GM12865 (cell line): ENCODE data around the gene COA1.

Experiments
- DNase-seq: peaks from one replicate; pipeline ENCODE4 v3.0.0; 2010; ENCODE audit warnings: low read depth
- H3K4me3 ChIP-seq: 2 replicates; pipeline ENCODE4 v1.5.1; 2011; ENCODE audit warnings: mild to moderate bottlenecking, low read depth, low read length, control low read depth
- CTCF ChIP-seq: IDR thresholded peaks from 2 replicates; pipeline ENCODE4 v1.5.1; 2011; ENCODE audit warnings: low read length, control low read depth, low read depth, inconsistent platforms; ENCODE audit not compliant: insufficient read depth; ENCODE audit errors: missing control alignments

Gene COA1

GRCh38 chr7:43618073-43618472 is 111.2 kb downstream of the COA1 start:
- TF ChIP-seq CTCF, result no peak

GRCh38 chr7:43616977-43617376 is 112.3 kb downstream of the COA1 start:
- TF ChIP-seq CTCF, result no peak
- no peak for DNase-seq

More at GRCh38 chr7:43618073-43618472, 111.2 kb downstream of the COA1 start:
- no peak overlapping the region for H3K4me3 ChIP-seq
- no peak for DNase-seq

GRCh38 chr7:43615558-43616145 is 113.7 kb downstream of the COA1 start:
- no peak for DNase-seq
- H3K4me3 ChIP-seq, result no peak overlapping the region
- TF ChIP-seq CTCF, result no peak

More at GRCh38 chr7:43616977-43617376, 112.3 kb downstream of the COA1 start:
- H3K4me3 ChIP-seq, result no peak overlapping the region

- TF ChIP-seq CTCF, result no peak
- no peak overlapping the region for H3K4me3 ChIP-seq
- peak; percentile 64 for DNase-seq
Observed at GRCh38 chr7:43612599-43613589, 116.4 kb downstream of the COA1 start.

GRCh38 chr7:43612128-43612527 is 117.2 kb downstream of the COA1 start:
- no peak for DNase-seq
- H3K4me3 ChIP-seq, result no peak overlapping the region
- TF ChIP-seq CTCF, result no peak

GRCh38 chr7:43609097-43609496 is 120.2 kb downstream of the COA1 start:
- TF ChIP-seq CTCF, result no peak
- no peak overlapping the region for H3K4me3 ChIP-seq
- no peak for DNase-seq
